CD4-positive, alpha-beta T cell (primary cell): Measurements from ENCODE around the gene COLGALT1. TPM values are rescaled to one million over a fixed set of nuclear protein-coding genes. Genes with fewer than 3 reads are reported as not detected.

Experiments used
- ATAC-seq: fragments of 200-7000 bp; cut with Tn5 transposase; one replicate; pipeline ENCODE4 v1.10.0; 2022; ENCODE audit warnings: mild to moderate bottlenecking; ENCODE audit not compliant: poor library complexity
- CTCF ChIA-PET: fragments of 350-600 bp; sonication (Branson Sonifier 250); formaldehyde crosslinking; loops from one replicate; lab custom pipeline; 2021; ENCODE audit warnings: antibody characterized with exemption, inconsistent platforms; lab: Charles Lee
- POLR2A ChIA-PET: fragments of 350-600 bp; sonication (Branson Sonifier 250); formaldehyde crosslinking; loops from one replicate; lab custom pipeline; 2021; ENCODE audit warnings: antibody characterized with exemption, inconsistent platforms; lab: Charles Lee
- DNase-seq, 14 experiments: peaks; one replicate each; pipeline ENCODE4 v3.0.0-alpha.2; 2013 to 2020; ENCODE audit warnings: mixed read lengths in 2 of 14
- H3K27ac ChIP-seq, 2 donors: one replicate each; pipeline versions ENCODE4 v1.5.1 to v1.7.0; 2013; ENCODE audit warnings: low read length in 2 of 2, low read depth in 1 of 2, mild to moderate bottlenecking in 1 of 2
- H3K27me3 ChIP-seq, 2 experiments: 1 replicate in 1 of 2; 2 replicates in 1 of 2; pipeline versions ENCODE4 v1.6.1 to v1.7.0; 2013; ENCODE audit warnings: low read length in 2 of 2, control low read depth in 1 of 2, mild to moderate bottlenecking in 1 of 2, moderate library complexity in 1 of 2; ENCODE audit not compliant: insufficient read depth in 2 of 2, control insufficient read depth in 1 of 2
- H3K36me3 ChIP-seq: one replicate; pipeline ENCODE4 v1.6.1; 2013; ENCODE audit warnings: low read length, control low read depth; ENCODE audit not compliant: insufficient read depth
- H3K4me1 ChIP-seq: one replicate; pipeline ENCODE4 v1.6.1; 2013; ENCODE audit warnings: low read length, control low read depth; ENCODE audit not compliant: insufficient read depth
- H3K4me3 ChIP-seq: one replicate; pipeline ENCODE4 v1.5.1; 2013; ENCODE audit warnings: mild to moderate bottlenecking, low read length, moderate library complexity
- H3K9me3 ChIP-seq, 2 experiments: 1 replicate in 1 of 2; 2 replicates in 1 of 2; pipeline versions ENCODE4 v1.6.1 to v1.7.0; 2013; ENCODE audit warnings: low read length in 2 of 2, mild to moderate bottlenecking in 2 of 2, control low read depth in 1 of 2, moderate library complexity in 1 of 2; ENCODE audit not compliant: control insufficient read depth in 1 of 2, insufficient read depth in 1 of 2
- H3K27ac Mint-ChIP-seq: one replicate; pipeline ENCODE4 v1.8.0; 2020; ENCODE audit warnings: mixed read lengths
- H3K27me3 Mint-ChIP-seq: one replicate; pipeline ENCODE4 v1.8.0; 2021; ENCODE audit warnings: mixed read lengths
- H3K36me3 Mint-ChIP-seq: one replicate; pipeline ENCODE4 v1.8.0; 2021; ENCODE audit warnings: low read depth, mixed read lengths
- H3K4me1 Mint-ChIP-seq: one replicate; pipeline ENCODE4 v1.8.0; 2021; ENCODE audit warnings: low read depth, mixed read lengths
- H3K4me3 Mint-ChIP-seq: one replicate; pipeline ENCODE4 v1.8.0; 2020; ENCODE audit warnings: mild to moderate bottlenecking, mixed read lengths
- H3K9me3 Mint-ChIP-seq: one replicate; pipeline ENCODE4 v1.8.0; 2020; ENCODE audit warnings: mixed read lengths
- CTCF ChIP-seq: fragments of 200-600 bp; IDR thresholded peaks from one replicate; pipeline ENCODE4 v1.8.0; 2022; ENCODE audit warnings: antibody characterized with exemption, mild to moderate bottlenecking
- intact Hi-C, 2 experiments: fragments of 100-400 bp; cut with DNase I in 1 of 2; cut with micrococcal nuclease in 1 of 2; formaldehyde crosslinking; loops; one replicate each; pipeline versions ENCODE4 v1.15.1 to v1.9.0; 2023 to 2025; cut with DNase I, micrococcal nuclease
- total RNA-seq, 174 experiments: library from RNA in 2 of 174; stranded (reverse) in 2 of 174; gene quantifications; one replicate each; pipeline ENCODE4 v1.2.3 and lab custom pipeline; 2021 to 2026

Gene COLGALT1
- total RNA-seq, 2 experiments from 2014 or later = 30.3 to 30.6 TPM

DNA sequence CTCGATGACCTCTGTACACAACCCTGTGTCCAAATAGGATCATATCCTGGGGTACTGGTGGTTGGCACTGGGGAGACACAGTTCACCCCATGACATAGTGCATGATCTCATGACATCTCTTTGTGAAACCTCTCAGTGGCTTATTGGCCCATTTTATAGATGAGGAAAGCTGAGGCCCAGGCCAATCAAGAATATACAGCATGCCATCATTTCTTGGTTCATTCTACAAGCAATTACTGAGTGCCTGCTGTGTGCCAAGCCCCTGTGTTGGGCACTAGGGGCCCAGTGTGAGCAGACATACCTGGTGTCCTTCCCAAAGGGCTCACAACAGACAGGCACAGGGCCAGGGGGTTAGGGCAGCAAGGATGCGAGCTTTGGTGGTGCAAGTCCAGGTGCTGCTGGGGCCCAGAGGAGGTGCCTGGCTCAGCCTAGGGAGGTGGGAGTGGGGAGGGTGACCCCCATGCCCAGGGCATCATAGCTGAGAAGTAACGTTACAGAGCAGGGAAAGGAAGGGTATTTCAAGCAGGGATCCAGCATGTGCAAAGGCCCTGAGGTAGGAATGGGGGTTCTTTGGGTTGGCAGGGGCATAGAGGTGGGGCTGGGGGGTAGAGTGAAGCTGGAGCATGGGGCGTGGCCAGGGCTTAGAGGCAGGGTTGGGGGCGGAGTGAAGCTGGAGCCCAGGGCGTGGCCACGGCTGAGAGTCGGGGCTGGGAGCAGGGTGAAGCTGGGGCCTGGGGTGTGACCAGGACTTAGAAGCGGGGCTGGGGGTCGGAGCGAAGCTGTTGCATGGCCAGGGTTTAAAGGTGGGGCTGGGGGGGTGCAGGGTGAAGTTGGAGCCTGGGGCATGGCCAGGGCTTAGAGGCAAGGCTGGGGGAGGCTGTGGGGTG, 20.7 kb downstream of the COLGALT1 start:
- Mint-ChIP-seq H3K9me3 (no peaks in the 10 kb centered on the region), H3K27ac (no peak overlapping the region), H3K4me1 (peaks cover 5% of the 10 kb centered on the region), H3K4me3 (no peak overlapping the region), H3K27me3 (no peaks in the 10 kb centered on the region), H3K36me3 (peaks cover 59% of the 10 kb centered on the region)
- ATAC-seq (no peak), DNase-seq (peak in 1 of 14 experiments; percentile 31)
- peaks cover 7% of the 10 kb centered on the region for H3K4me1 ChIP-seq
- peaks cover 57% of the 10 kb centered on the region for H3K36me3 ChIP-seq
- intact Hi-C loops = loop anchor here in 1 of 2 experiments (2.0 kb wide), 1 partner anchor 79 kb away; no protein-coding TSS in a partner anchor
- POLR2A ChIA-PET = no interaction called here
- no peaks in the 10 kb centered on the region for H3K27me3 ChIP-seq
- TF ChIP-seq CTCF = no peak
- H3K27ac ChIP-seq = no peak overlapping the region
- no peaks in the 10 kb centered on the region for H3K9me3 ChIP-seq
- H3K4me3 ChIP-seq = no peak overlapping the region
- CTCF ChIA-PET = no interaction called here

DNA sequence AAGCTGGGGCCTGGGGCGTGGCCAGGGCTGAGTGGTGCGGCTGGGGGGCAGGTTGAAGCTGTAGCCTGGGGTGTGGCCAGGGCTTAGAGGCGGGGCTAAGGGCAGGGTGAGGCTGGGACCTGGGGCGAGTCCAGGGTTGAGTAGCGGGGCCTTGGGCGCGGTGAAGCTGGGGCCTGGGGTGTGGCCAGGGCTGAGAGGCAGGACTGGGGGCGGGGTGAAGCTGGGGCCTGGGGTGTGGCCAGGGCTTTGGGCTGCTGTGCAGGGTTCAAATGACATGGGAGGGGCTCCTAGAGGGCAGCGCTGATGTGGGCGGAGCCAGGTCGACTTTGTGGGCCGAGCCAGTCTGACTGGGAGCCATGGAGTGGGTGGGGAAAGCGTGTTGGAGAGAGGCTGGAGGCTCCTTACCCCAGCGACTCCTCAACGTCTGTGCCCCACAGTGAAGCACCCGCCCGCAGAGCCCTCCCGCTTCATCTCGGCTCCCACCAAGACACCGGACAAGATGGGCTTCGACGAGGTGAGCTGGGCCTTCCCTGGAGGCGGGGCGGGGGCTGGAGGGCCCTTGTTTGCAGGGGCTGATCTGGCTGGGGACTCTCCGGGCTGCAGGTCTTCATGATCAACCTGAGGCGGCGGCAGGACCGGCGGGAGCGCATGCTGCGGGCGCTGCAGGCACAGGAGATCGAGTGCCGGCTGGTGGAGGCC, 21.5 kb downstream of the COLGALT1 start:
- DNase-seq (peak in 2 of 14 experiments; percentile 24 to 46), ATAC-seq (no peak)
- TF ChIP-seq CTCF = no peak
- H3K9me3 Mint-ChIP-seq = no peaks in the 10 kb centered on the region
- H3K9me3 ChIP-seq = no peaks in the 10 kb centered on the region
- H3K27me3 ChIP-seq = no peaks in the 10 kb centered on the region
- no peaks in the 10 kb centered on the region for H3K27me3 Mint-ChIP-seq
- CTCF ChIA-PET = no interaction called here
- intact Hi-C loops = no loop called here
- peaks cover 57% of the 10 kb centered on the region for H3K36me3 Mint-ChIP-seq
- H3K36me3 ChIP-seq = peaks cover 61% of the 10 kb centered on the region
- H3K4me3 ChIP-seq = no peak overlapping the region
- no peak overlapping the region for H3K4me3 Mint-ChIP-seq
- H3K27ac ChIP-seq = no peak overlapping the region
- H3K27ac Mint-ChIP-seq = no peak overlapping the region
- H3K4me1 Mint-ChIP-seq = peaks cover 5% of the 10 kb centered on the region
- peaks cover 7% of the 10 kb centered on the region for H3K4me1 ChIP-seq
- POLR2A ChIA-PET = no interaction called here

- Mint-ChIP-seq H3K36me3 (peaks cover 57% of the 10 kb centered on the region), H3K9me3 (no peaks in the 10 kb centered on the region), H3K4me1 (peaks cover 5% of the 10 kb centered on the region), H3K4me3 (no peak overlapping the region), H3K27me3 (no peaks in the 10 kb centered on the region), H3K27ac (no peak overlapping the region)
- ChIA-PET CTCF (no interaction called here), POLR2A (no interaction called here)
- Histone ChIP-seq H3K4me1 (peaks cover 7% of the 10 kb centered on the region), H3K27ac (no peak overlapping the region), H3K4me3 (no peak overlapping the region), H3K36me3 (peaks cover 68% of the 10 kb centered on the region), H3K9me3 (no peaks in the 10 kb centered on the region), H3K27me3 (no peaks in the 10 kb centered on the region)
- intact Hi-C loops = no loop called here
- no peak for DNase-seq
- TF ChIP-seq CTCF = no peak
- ATAC-seq = no peak
Measured at GRCh38 chr19:17577457-17578097, 22.1 kb downstream of the COLGALT1 start.
